Activated naive CD8-positive, alpha-beta T cell treated with anti-CD3 and anti-CD28 coated beads, Interleukin-2, amount 50 U/mL, for 24 hours (primary cell): Measurements from ENCODE around the gene MORC3.
A peak's percentile ranks its signal among the peaks of the same experiment; 100 is the strongest.
"Not testable (repeated sequence)": the region's sequence is repeated elsewhere in the genome, so short reads cannot be mapped to it uniquely, and the experiment has no call there.

Experiments used
- ATAC-seq: fragments of 150-1000 bp; cut with Tn5 transposase; one replicate; pipeline ENCODE4 v1.10.0; 2021
- DNase-seq: peaks from one replicate; pipeline ENCODE4 v3.0.0; 2021
- H3K27ac Mint-ChIP-seq: one replicate; pipeline ENCODE4 v1.8.0; 2021; ENCODE audit warnings: mild to moderate bottlenecking, mixed read lengths
- H3K27me3 Mint-ChIP-seq: one replicate; pipeline ENCODE4 v1.8.0; 2021; ENCODE audit warnings: mixed read lengths
- H3K36me3 Mint-ChIP-seq: one replicate; pipeline ENCODE4 v1.8.0; 2021; ENCODE audit warnings: low read depth, mixed read lengths
- H3K4me1 Mint-ChIP-seq: one replicate; pipeline ENCODE4 v1.8.0; 2021; ENCODE audit warnings: mixed read lengths
- H3K4me3 Mint-ChIP-seq: one replicate; pipeline ENCODE4 v1.8.0; 2021; ENCODE audit warnings: mild to moderate bottlenecking, moderate library complexity, mixed read lengths
- H3K9me3 Mint-ChIP-seq: one replicate; pipeline ENCODE4 v1.8.0; 2021; ENCODE audit warnings: mixed read lengths

The MORC3 gene

GRCh38 chr21:36347962-36348328, 27.9 kb downstream of the MORC3 start:
- DNase-seq: no peak
- ATAC-seq: no peak
- Mint-ChIP-seq H3K4me1 (peaks cover 2% of the 10 kb centered on the region), H3K36me3 (peaks cover 28% of the 10 kb centered on the region), H3K9me3 (no peaks in the 10 kb centered on the region), H3K27me3 (no peaks in the 10 kb centered on the region), H3K4me3 (no peak overlapping the region), H3K27ac (no peak overlapping the region)

DNA sequence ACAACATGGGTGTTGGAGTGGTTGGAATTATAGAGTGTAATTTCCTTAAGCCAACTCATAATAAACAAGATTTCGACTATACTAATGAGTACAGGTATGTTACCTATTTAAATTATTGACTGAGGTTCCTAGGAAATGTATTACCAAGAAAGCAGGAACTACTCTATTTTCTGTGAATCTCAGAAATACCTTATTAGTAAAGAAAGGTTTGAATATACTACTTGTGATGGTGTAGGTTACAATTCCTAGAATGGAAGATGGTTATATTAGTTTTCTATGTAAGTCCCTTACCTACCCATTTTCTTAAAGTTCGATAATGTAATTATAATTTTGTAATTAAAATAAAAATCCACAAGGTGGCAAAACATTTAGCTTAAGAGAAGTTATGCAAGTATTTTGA, 29.3 kb downstream of the MORC3 start:
- peaks cover 5% of the 10 kb centered on the region for H3K4me1 Mint-ChIP-seq
- DNase-seq: no peak
- no peaks in the 10 kb centered on the region for H3K27me3 Mint-ChIP-seq
- ATAC-seq: no peak
- no peak overlapping the region for H3K27ac Mint-ChIP-seq
- H3K4me3 Mint-ChIP-seq: no peak overlapping the region
- no peaks in the 10 kb centered on the region for H3K9me3 Mint-ChIP-seq
- peaks cover 29% of the 10 kb centered on the region for H3K36me3 Mint-ChIP-seq

DNA sequence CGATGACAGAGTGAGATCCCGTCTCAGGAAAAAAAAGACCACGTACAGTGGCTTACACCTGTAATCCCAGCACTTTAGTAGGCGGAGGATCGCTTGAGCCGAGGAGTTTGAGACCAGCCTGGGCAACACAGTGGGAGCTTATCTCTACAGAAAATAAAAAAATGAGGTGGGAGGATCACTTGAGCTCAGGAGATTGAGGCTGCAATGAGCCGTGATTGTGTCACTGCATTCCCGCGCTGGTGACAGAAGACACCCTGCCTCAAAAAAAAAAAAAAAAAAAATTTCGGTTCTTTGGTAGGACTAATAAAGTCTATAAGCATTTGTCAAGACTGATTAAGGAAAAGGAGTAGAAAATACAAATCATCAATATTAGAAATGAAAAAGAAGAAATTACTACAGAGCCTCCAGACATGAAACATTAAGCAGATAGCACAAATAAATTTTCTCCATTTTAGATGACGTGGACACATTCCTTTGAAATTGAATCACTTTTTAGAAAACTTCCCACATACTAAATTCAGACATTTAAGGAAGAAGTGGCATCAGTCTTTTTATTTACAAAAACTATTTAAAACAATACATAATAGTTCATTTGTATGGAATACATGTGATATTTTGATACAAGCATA, 30.4 kb downstream of the MORC3 start:
- no peaks in the 10 kb centered on the region for H3K9me3 Mint-ChIP-seq
- no peak for DNase-seq
- H3K27me3 Mint-ChIP-seq: no peaks in the 10 kb centered on the region
- no peak overlapping the region for H3K4me3 Mint-ChIP-seq
- no peak for ATAC-seq
- H3K4me1 Mint-ChIP-seq: peaks cover 7% of the 10 kb centered on the region
- H3K27ac Mint-ChIP-seq: no peak overlapping the region
- peaks cover 29% of the 10 kb centered on the region for H3K36me3 Mint-ChIP-seq

DNA sequence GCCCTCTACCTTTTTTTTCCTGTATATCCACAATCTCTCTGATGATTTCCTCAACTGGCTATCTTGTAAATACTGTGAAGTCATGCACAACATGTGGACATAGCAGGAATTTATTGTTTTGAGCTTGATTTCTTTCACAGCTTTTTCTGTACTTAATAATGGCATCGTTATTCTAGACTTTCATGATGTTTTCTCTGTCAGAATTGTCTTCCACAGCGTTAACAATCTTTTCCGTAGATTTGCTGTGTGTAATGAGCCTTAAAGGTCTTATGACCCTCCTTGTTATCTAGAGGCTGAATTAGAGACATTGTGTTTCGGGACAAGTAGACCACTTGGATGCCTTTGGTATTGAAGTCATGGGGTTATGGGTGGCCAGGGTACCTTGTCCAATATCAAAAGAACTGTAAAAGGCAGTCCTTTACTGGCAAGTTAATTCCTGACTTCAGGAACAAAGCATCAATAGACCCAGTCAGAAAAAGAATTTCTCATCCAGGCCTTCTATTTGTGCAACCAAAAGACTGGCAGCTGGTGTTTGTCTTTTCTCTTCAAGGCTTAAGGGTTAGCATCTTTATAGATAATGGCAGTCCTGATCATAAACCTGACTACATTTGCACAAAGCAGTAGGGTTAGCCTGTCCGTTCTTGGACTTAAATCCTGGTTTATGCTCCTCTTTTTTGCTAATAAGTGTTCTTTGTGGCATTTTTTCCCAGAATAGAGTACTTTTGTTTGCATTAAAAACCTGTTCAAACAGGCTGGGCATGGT, 35.1 kb downstream of the MORC3 start:
- no peaks in the 10 kb centered on the region for H3K9me3 Mint-ChIP-seq
- H3K36me3 Mint-ChIP-seq: peaks cover 22% of the 10 kb centered on the region
- H3K4me3 Mint-ChIP-seq: no peak overlapping the region
- DNase-seq: no peak
- peaks cover 4% of the 10 kb centered on the region for H3K4me1 Mint-ChIP-seq
- H3K27ac Mint-ChIP-seq: no peak overlapping the region
- ATAC-seq: no peak
- no peaks in the 10 kb centered on the region for H3K27me3 Mint-ChIP-seq

DNA sequence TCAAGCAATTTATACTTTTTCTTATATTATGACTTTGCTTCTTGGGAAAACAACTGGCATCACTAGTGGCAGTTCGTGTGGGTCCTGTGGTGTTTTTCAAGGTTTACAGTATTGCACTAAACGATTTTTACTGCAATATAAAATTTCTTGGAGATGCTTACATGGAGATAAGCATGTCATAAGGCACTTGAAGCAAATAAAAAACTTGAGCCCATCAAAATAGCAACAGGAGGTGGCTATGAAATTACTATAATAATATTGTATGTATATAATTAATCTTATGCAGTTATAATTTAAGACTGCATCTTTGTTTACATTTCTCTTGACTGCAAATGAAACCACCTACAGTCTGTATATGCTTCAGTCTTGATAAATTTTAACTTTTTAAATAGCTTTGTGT, 35.9 kb downstream of the MORC3 start:
- H3K27me3 Mint-ChIP-seq: no peaks in the 10 kb centered on the region
- no peaks in the 10 kb centered on the region for H3K9me3 Mint-ChIP-seq
- no peak for DNase-seq
- H3K4me3 Mint-ChIP-seq: no peak overlapping the region
- H3K4me1 Mint-ChIP-seq: peaks cover 4% of the 10 kb centered on the region
- H3K36me3 Mint-ChIP-seq: peaks cover 25% of the 10 kb centered on the region
- H3K27ac Mint-ChIP-seq: no peak overlapping the region
- no peak for ATAC-seq

DNA sequence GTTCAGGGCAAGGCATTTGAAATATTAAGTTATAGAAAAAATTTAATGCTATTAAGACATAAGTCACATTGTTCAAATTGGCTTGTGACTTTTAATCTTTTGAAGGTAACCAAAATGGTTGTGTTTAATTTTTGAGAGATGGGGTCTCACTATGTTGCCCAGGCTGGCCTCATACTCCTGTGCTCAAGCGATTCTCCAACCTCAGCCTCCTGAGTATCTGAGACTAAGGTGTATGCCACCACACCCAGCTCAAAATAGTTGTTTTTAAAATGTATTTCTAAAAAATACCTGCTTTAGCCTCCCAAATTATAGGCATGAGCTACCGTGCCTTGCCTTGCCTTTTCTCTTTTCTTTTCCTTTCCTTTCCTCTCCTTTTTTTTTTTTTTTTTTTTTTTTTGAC, 39.2 kb downstream of the MORC3 start:
- Mint-ChIP-seq H3K9me3 (no peaks in the 10 kb centered on the region), H3K27ac (no peak overlapping the region), H3K4me1 (peaks cover 2% of the 10 kb centered on the region), H3K4me3 (no peak overlapping the region), H3K36me3 (peaks cover 34% of the 10 kb centered on the region), H3K27me3 (no peaks in the 10 kb centered on the region)
- ATAC-seq (no peak), DNase-seq (no peak)

GRCh38 chr21:36369064-36369685, 49.2 kb downstream of the MORC3 start:
- DNase-seq (no peak), ATAC-seq (no peak)
- no peak overlapping the region for H3K4me3 Mint-ChIP-seq
- no peaks in the 10 kb centered on the region for H3K27me3 Mint-ChIP-seq
- H3K4me1 Mint-ChIP-seq: no peaks in the 10 kb centered on the region
- H3K36me3 Mint-ChIP-seq: peaks cover 57% of the 10 kb centered on the region
- H3K9me3 Mint-ChIP-seq: no peaks in the 10 kb centered on the region
- H3K27ac Mint-ChIP-seq: no peak overlapping the region

DNA sequence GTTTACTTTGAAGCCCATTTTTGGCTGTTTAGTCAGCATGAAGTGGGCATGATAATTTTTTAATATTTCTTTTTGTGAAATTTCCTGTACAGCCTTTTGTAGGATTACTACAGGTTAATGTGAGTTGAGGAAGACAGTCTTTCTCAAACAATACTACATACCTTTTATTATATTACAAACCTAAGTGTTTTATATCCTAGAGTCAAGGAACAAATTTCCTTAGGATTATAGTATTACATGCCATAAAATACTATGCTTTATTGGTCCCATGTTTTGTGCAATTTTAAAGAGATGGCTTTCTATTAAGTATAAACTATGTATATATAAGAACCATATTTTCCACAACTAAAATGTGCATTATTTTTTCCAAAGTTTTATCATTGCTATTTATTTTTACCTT, 56.0 kb downstream of the MORC3 start:
- H3K9me3 Mint-ChIP-seq: no peaks in the 10 kb centered on the region
- no peak overlapping the region for H3K27ac Mint-ChIP-seq
- DNase-seq: no peak
- H3K36me3 Mint-ChIP-seq: peaks cover 20% of the 10 kb centered on the region
- H3K4me1 Mint-ChIP-seq: no peaks in the 10 kb centered on the region
- no peak for ATAC-seq
- no peaks in the 10 kb centered on the region for H3K27me3 Mint-ChIP-seq
- H3K4me3 Mint-ChIP-seq: no peak overlapping the region

GRCh38 chr21:36377391-36377842, 57.4 kb downstream of the MORC3 start:
- DNase-seq (no peak), ATAC-seq (no peak)
- H3K9me3 Mint-ChIP-seq: no peaks in the 10 kb centered on the region
- H3K36me3 Mint-ChIP-seq: peaks cover 10% of the 10 kb centered on the region
- H3K27me3 Mint-ChIP-seq: no peaks in the 10 kb centered on the region
- no peak overlapping the region for H3K4me3 Mint-ChIP-seq
- H3K4me1 Mint-ChIP-seq: peaks cover 4% of the 10 kb centered on the region
- no peak overlapping the region for H3K27ac Mint-ChIP-seq

DNA sequence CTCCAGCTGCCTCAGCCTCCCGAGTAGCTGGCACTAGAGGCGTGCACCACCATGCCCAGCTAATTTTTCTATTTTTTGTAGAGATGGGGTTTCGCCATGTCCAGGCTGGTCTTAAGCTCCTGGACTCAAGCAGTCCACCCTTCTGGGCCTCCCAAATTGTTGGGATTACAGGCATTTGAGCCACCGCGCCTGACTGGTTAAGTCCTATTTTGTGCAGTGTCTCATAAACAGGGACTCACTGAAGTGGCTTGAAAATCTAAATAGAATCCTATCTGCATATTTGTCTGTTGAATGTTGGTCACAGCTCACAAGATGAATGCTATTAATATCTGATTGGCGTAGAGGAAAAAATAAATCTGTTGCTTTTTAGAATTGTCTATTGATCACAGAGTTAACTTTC, 59.3 kb downstream of the MORC3 start:
- no peak overlapping the region for H3K27ac Mint-ChIP-seq
- ATAC-seq: no peak

DNA sequence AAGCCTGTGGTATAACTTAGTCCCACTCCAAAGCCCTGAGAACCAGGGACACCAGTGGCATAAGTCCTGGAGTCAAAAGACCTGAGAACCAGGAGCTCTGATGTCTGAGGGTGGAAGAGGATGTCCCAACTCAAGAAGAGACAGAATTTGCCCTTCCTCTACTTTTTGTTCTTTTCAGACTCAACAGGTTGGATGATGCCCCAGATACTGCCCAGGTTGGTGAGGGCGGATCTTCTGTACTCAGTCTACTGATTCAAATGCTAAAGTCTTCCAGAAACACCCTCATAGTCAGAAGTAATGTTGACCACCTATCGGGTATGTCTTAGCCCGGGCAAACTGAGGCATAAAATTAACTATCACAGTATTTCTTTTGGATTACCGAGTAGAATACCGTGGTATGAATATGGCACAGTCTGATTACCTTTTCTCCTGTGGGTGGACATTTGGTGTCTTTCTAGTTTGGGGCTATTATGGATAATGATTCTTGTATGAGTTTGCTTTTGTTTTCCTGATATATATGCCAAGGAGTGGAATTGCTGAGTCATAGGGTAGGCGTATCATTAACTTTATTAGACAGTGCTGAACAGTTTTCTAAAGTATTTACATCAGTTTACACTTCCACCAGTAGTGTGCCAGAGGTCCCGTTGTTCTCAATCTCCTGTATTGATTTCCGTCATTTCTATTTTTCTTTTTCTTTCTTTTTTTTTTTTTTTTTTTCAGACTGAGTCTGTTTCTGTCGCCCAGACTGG, 62.0 kb downstream of the MORC3 start:
- ATAC-seq (no peak), DNase-seq (no peak)
- Mint-ChIP-seq H3K4me3 (no peak overlapping the region), H3K27ac (no peak overlapping the region), H3K27me3 (no peaks in the 10 kb centered on the region), H3K4me1 (peaks cover 17% of the 10 kb centered on the region), H3K9me3 (no peaks in the 10 kb centered on the region), H3K36me3 (peaks cover 8% of the 10 kb centered on the region)

More for the DNA sequence above, 59.3 kb downstream of the MORC3 start:
- Mint-ChIP-seq H3K27me3 (no peaks in the 10 kb centered on the region), H3K36me3 (peaks cover 5% of the 10 kb centered on the region), H3K4me1 (peaks cover 4% of the 10 kb centered on the region), H3K4me3 (no peak overlapping the region), H3K9me3 (no peaks in the 10 kb centered on the region)
- no peak for DNase-seq

GRCh38 chr21:36382722-36383121, 62.7 kb downstream of the MORC3 start:
- not testable (repeated sequence) for H3K4me3 Mint-ChIP-seq, ATAC-seq, H3K27me3 Mint-ChIP-seq, DNase-seq, H3K9me3 Mint-ChIP-seq, H3K27ac Mint-ChIP-seq
- H3K4me1 Mint-ChIP-seq: peaks cover 21% of the 10 kb centered on the region
- peaks cover 11% of the 10 kb centered on the region for H3K36me3 Mint-ChIP-seq

- Mint-ChIP-seq H3K36me3 (peaks cover 19% of the 10 kb centered on the region), H3K27me3 (no peaks in the 10 kb centered on the region), H3K4me3 (peak overlapping the region; percentile 14), H3K4me1 (peaks cover 27% of the 10 kb centered on the region), H3K9me3 (no peaks in the 10 kb centered on the region), H3K27ac (no peak overlapping the region)
- ATAC-seq (peak; percentile 24), DNase-seq (no peak)
Measured at GRCh38 chr21:36384885-36385232, 64.9 kb downstream of the MORC3 start.

- DNase-seq (peak; percentile 87), ATAC-seq (peak; percentile 93)
- peaks cover 27% of the 10 kb centered on the region for H3K4me1 Mint-ChIP-seq
- no peaks in the 10 kb centered on the region for H3K27me3 Mint-ChIP-seq
- H3K9me3 Mint-ChIP-seq: no peaks in the 10 kb centered on the region
- H3K36me3 Mint-ChIP-seq: peaks cover 19% of the 10 kb centered on the region
- H3K27ac Mint-ChIP-seq: peak within 1 kb of the TSS; percentile 71
- peak within 1 kb of the TSS; percentile 85 for H3K4me3 Mint-ChIP-seq
Measured at GRCh38 chr21:36385233-36386030, 65.4 kb downstream of the MORC3 start, which contains the start of gene CHAF1B. Gene CHAF1B (plus strand): TSS chr21:36385392. CDS start chr21:36386137, 745 bp downstream.
